Spleen (tissue), 7 donors: ENCODE measurements around the gene ZNF790.

Source experiments
- POLR2A ChIP-seq, 3 donors: fragments of 450-650 bp; IDR thresholded peaks; one replicate each; pipeline ENCODE4 v1.5.1; 2017; ENCODE audit warnings: antibody characterized with exemption in 3 of 3, mild to moderate bottlenecking in 1 of 3
- POLR2AphosphoS5 ChIP-seq, 3 donors: sonication (generic); formaldehyde crosslinking; IDR thresholded peaks; one replicate each; pipeline ENCODE4 v1.5.1; 2017; ENCODE audit warnings: antibody characterized with exemption in 3 of 3
- TF ChIP-seq, protein P1 (sequence below), 11 experiments: fragments of 200-600 bp in 7 of 11; fragments of 450-650 bp in 4 of 11; sonication (generic) in 4 of 11; IDR thresholded peaks in 8 of 11; conservative IDR thresholded peaks in 3 of 11; 1 replicate in 7 of 11; 2 replicates in 4 of 11; pipeline versions ENCODE4 v1.4.0 to v1.8.0; 2016 to 2021; ENCODE audit warnings: antibody characterized with exemption in 11 of 11, inconsistent platforms in 4 of 11, mild to moderate bottlenecking in 1 of 11
- donor health status: DM: no; HTN: no; CAD: no; lungs with moderate emphysema.
- donor health status: DM: no; HTN: no; CAD: no.
- donor health status: DM: no; HTN: no; CAD: no.

DNA sequence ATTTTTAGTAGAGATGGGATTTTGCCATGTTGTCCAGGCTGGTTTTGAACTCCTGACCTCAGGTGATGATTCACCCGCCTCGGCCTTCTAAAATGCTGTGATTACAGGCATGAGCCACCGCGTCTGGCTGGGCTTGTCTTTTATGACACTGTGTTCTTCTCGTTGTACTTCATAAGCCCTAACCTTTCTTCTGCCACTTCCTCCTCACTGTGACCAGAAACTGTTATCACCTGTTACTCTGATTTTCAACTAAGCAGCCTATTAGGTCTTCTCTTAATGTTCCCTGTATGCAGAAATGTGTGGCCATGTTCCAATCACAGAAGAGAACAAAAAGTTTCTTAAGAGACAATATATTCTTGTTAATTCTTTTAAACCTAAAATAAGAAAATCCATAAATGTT, 16.4 kb downstream of the ZNF790 start:
- TF ChIP-seq, protein P1, sequence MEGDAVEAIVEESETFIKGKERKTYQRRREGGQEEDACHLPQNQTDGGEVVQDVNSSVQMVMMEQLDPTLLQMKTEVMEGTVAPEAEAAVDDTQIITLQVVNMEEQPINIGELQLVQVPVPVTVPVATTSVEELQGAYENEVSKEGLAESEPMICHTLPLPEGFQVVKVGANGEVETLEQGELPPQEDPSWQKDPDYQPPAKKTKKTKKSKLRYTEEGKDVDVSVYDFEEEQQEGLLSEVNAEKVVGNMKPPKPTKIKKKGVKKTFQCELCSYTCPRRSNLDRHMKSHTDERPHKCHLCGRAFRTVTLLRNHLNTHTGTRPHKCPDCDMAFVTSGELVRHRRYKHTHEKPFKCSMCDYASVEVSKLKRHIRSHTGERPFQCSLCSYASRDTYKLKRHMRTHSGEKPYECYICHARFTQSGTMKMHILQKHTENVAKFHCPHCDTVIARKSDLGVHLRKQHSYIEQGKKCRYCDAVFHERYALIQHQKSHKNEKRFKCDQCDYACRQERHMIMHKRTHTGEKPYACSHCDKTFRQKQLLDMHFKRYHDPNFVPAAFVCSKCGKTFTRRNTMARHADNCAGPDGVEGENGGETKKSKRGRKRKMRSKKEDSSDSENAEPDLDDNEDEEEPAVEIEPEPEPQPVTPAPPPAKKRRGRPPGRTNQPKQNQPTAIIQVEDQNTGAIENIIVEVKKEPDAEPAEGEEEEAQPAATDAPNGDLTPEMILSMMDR (IDR thresholded peaks at IDR 0.05 in 8 of 11, conservative IDR thresholded peaks at IDR 0.05 in 3 of 11) = no peak
- TF ChIP-seq POLR2A (IDR thresholded peaks at IDR 0.05) (no peak), POLR2AphosphoS5 (IDR thresholded peaks at IDR 0.05) (no peak)
